ENCODE data around the gene PRDM4.
A peak's percentile ranks its signal among the peaks of the same experiment; 100 is the strongest.

The PRDM4 gene

GRCh38 chr12:107788281-107788680, 27.3 kb upstream of the PRDM4 start:
- no peaks in the 10 kb centered on the region for H3K9me3 ChIP-seq
- H3K36me3 ChIP-seq: no peaks in the 10 kb centered on the region
- no peak overlapping the region for H3K27ac ChIP-seq
- no peak overlapping the region for H3K4me3 ChIP-seq (ENCODE audit: low read depth in 1 of 2, low read length in 1 of 2)
- H3K4me1 ChIP-seq (ENCODE audit: control insufficient read depth in 1 of 2, insufficient read depth in 1 of 2, low read depth in 1 of 2, low read length in 1 of 2): peaks cover 8 to 11% of the 10 kb centered on the region in 2 experiments
- H3K27me3 ChIP-seq: no peaks in the 10 kb centered on the region
- no peak for TF ChIP-seq CTCF (IDR thresholded peaks at IDR 0.05)

- Histone ChIP-seq H3K27me3 (no peaks in the 10 kb centered on the region), H3K9me3 (no peaks in the 10 kb centered on the region), H3K36me3 (no peaks in the 10 kb centered on the region), H3K4me3 (ENCODE audit: low read depth in 1 of 2, low read length in 1 of 2) (no peak overlapping the region), H3K27ac (peak overlapping the region; percentile 44), H3K4me1 (ENCODE audit: control insufficient read depth in 1 of 2, insufficient read depth in 1 of 2, low read depth in 1 of 2, low read length in 1 of 2) (peaks cover 15 to 29% of the 10 kb centered on the region in 2 experiments)
- TF ChIP-seq CTCF (IDR thresholded peaks at IDR 0.05): no peak
Observed at GRCh38 chr12:107783406-107784376, 22.8 kb upstream of the PRDM4 start.

GRCh38 chr12:107782067-107782466, 21.1 kb upstream of the PRDM4 start:
- peaks cover 13% of the 10 kb centered on the region for H3K27me3 ChIP-seq
- no peaks in the 10 kb centered on the region for H3K36me3 ChIP-seq
- TF ChIP-seq CTCF (IDR thresholded peaks at IDR 0.05): no peak
- H3K9me3 ChIP-seq: no peaks in the 10 kb centered on the region
- no peak overlapping the region for H3K4me3 ChIP-seq (ENCODE audit: low read depth in 1 of 2, low read length in 1 of 2)
- no peak overlapping the region for H3K27ac ChIP-seq
- H3K4me1 ChIP-seq (ENCODE audit: control insufficient read depth in 1 of 2, insufficient read depth in 1 of 2, low read depth in 1 of 2, low read length in 1 of 2): peaks cover 16 to 33% of the 10 kb centered on the region in 2 experiments

GRCh38 chr12:107780298-107780697, 19.4 kb upstream of the PRDM4 start:
- no peaks in the 10 kb centered on the region for H3K36me3 ChIP-seq
- peaks cover 16 to 33% of the 10 kb centered on the region in 2 experiments for H3K4me1 ChIP-seq (ENCODE audit: control insufficient read depth in 1 of 2, insufficient read depth in 1 of 2, low read depth in 1 of 2, low read length in 1 of 2)
- H3K4me3 ChIP-seq (ENCODE audit: low read depth in 1 of 2, low read length in 1 of 2): no peak overlapping the region
- peaks cover 31% of the 10 kb centered on the region for H3K27me3 ChIP-seq
- no peak overlapping the region for H3K27ac ChIP-seq
- no peak for TF ChIP-seq CTCF (IDR thresholded peaks at IDR 0.05)
- H3K9me3 ChIP-seq: no peaks in the 10 kb centered on the region

GRCh38 chr12:107779077-107779831, 18.3 kb upstream of the PRDM4 start:
- H3K9me3 ChIP-seq: no peaks in the 10 kb centered on the region
- peaks cover 41% of the 10 kb centered on the region for H3K27me3 ChIP-seq
- no peaks in the 10 kb centered on the region for H3K36me3 ChIP-seq
- H3K4me1 ChIP-seq (ENCODE audit: control insufficient read depth in 1 of 2, insufficient read depth in 1 of 2, low read depth in 1 of 2, low read length in 1 of 2): peaks cover 16 to 32% of the 10 kb centered on the region in 2 experiments
- peak overlapping the region; percentile 50 for H3K27ac ChIP-seq
- H3K4me3 ChIP-seq (ENCODE audit: low read depth in 1 of 2, low read length in 1 of 2): no peak overlapping the region
- no peak for TF ChIP-seq CTCF (IDR thresholded peaks at IDR 0.05)

All from neutrophil (primary cell).